ENCODE measurements around the gene ANKK1.
A peak's percentile ranks its signal among the peaks of the same experiment; 100 is the strongest.

The ANKK1 gene

GRCh38 chr11:113363996-113364641 is 23.5 kb upstream of the ANKK1 start:
- H3K9me3 ChIP-seq (ENCODE audit: severe bottlenecking), result no peaks in the 10 kb centered on the region
- TF ChIP-seq CTCF (IDR thresholded peaks at IDR 0.05; ENCODE audit: low read depth, low read length), result no peak
- no peak overlapping the region for H3K27ac ChIP-seq
- no peak for DNase-seq
- H3K27me3 ChIP-seq (ENCODE audit: insufficient read depth, low read depth, severe bottlenecking), result no peaks in the 10 kb centered on the region
- H3K4me3 ChIP-seq (ENCODE audit: low read depth, low read length), result no peak overlapping the region
- no peaks in the 10 kb centered on the region for H3K36me3 ChIP-seq

- Histone ChIP-seq H3K27me3 (ENCODE audit: insufficient read depth, low read depth, severe bottlenecking) (no peaks in the 10 kb centered on the region), H3K36me3 (no peaks in the 10 kb centered on the region), H3K9me3 (ENCODE audit: severe bottlenecking) (no peaks in the 10 kb centered on the region), H3K27ac (no peak overlapping the region), H3K4me3 (ENCODE audit: low read depth, low read length) (no peak overlapping the region)
- no peak for TF ChIP-seq CTCF (IDR thresholded peaks at IDR 0.05; ENCODE audit: low read depth, low read length)
- DNase-seq, result no peak
These were observed 21.7 kb upstream of the ANKK1 start for GRCh38 chr11:113365895-113366294.

- no peak for TF ChIP-seq CTCF (IDR thresholded peaks at IDR 0.05; ENCODE audit: low read depth, low read length)
- no peaks in the 10 kb centered on the region for H3K9me3 ChIP-seq (ENCODE audit: severe bottlenecking)
- H3K4me3 ChIP-seq (ENCODE audit: low read depth, low read length), result no peak overlapping the region
- DNase-seq, result no peak
- no peak overlapping the region for H3K27ac ChIP-seq
- H3K27me3 ChIP-seq (ENCODE audit: insufficient read depth, low read depth, severe bottlenecking), result no peaks in the 10 kb centered on the region
- no peaks in the 10 kb centered on the region for H3K36me3 ChIP-seq
These were observed 18.2 kb upstream of the ANKK1 start for GRCh38 chr11:113369411-113369810.

GRCh38 chr11:113370634-113371033 is 16.9 kb upstream of the ANKK1 start:
- no peak for DNase-seq
- H3K9me3 ChIP-seq (ENCODE audit: severe bottlenecking), result no peaks in the 10 kb centered on the region
- no peak for TF ChIP-seq CTCF (IDR thresholded peaks at IDR 0.05; ENCODE audit: low read depth, low read length)

GRCh38 chr11:113372309-113372708 is 15.3 kb upstream of the ANKK1 start:
- no peaks in the 10 kb centered on the region for H3K36me3 ChIP-seq
- peak; percentile 31 for TF ChIP-seq CTCF (IDR thresholded peaks at IDR 0.05; ENCODE audit: low read depth, low read length)
- DNase-seq, result no peak
- H3K4me3 ChIP-seq (ENCODE audit: low read depth, low read length), result no peak overlapping the region
- no peaks in the 10 kb centered on the region for H3K27me3 ChIP-seq (ENCODE audit: insufficient read depth, low read depth, severe bottlenecking)
- H3K9me3 ChIP-seq (ENCODE audit: severe bottlenecking), result no peaks in the 10 kb centered on the region
- no peak overlapping the region for H3K27ac ChIP-seq

More at GRCh38 chr11:113370634-113371033, 16.9 kb upstream of the ANKK1 start:
- H3K36me3 ChIP-seq, result no peaks in the 10 kb centered on the region
- H3K4me3 ChIP-seq (ENCODE audit: low read depth, low read length), result no peak overlapping the region
- no peaks in the 10 kb centered on the region for H3K27me3 ChIP-seq (ENCODE audit: insufficient read depth, low read depth, severe bottlenecking)
- no peak overlapping the region for H3K27ac ChIP-seq

- Histone ChIP-seq H3K27me3 (ENCODE audit: insufficient read depth, low read depth, severe bottlenecking) (no peaks in the 10 kb centered on the region), H3K9me3 (ENCODE audit: severe bottlenecking) (no peaks in the 10 kb centered on the region), H3K36me3 (no peaks in the 10 kb centered on the region), H3K27ac (peak overlapping the region; percentile 14), H3K4me3 (ENCODE audit: low read depth, low read length) (no peak overlapping the region)
- DNase-seq, result no peak
- no peak for TF ChIP-seq CTCF (IDR thresholded peaks at IDR 0.05; ENCODE audit: low read depth, low read length)
These were observed 14.3 kb upstream of the ANKK1 start for GRCh38 chr11:113373306-113373705.

Data from WERI-Rb-1 (cell line).